ENCODE data around the gene EMC8.

- TF ChIP-seq POLR2AphosphoS5 (IDR thresholded peaks at IDR 0.05) (no peak), CTCF (IDR thresholded peaks at IDR 0.05) (no peak)
Measured at GRCh38 chr16:85833219-85833920, 34.0 kb upstream of the EMC8 start.
